GM23338 (cell line): ENCODE measurements around the gene PUS3. TPM values are rescaled to one million over a fixed set of nuclear protein-coding genes. Genes with fewer than 3 reads are reported as not detected.

Source experiments
- CREB1 ChIP-seq: fragments of 250-450 bp; sonication (Bioruptor Pico); IDR thresholded peaks from 2 replicates; pipeline ENCODE4 v1.5.0; 2020; ENCODE audit warnings: low read depth, mild to moderate bottlenecking, moderate library complexity
- ETS1 ChIP-seq: IDR thresholded peaks from 2 replicates; pipeline ENCODE4 v1.6.1; 2016; ENCODE audit warnings: antibody characterized with exemption
- EZH2phosphoT487 ChIP-seq: fragments of 200-600 bp; sonication (generic); IDR thresholded peaks from one replicate; pipeline ENCODE4 v1.8.1; 2018; ENCODE audit warnings: antibody characterized with exemption; ENCODE audit not compliant: unreplicated experiment
- NANOG ChIP-seq: IDR thresholded peaks from 2 replicates; pipeline ENCODE4 v1.6.1; 2016; ENCODE audit warnings: antibody characterized with exemption, borderline replicate concordance
- REST ChIP-seq: IDR thresholded peaks from one replicate; pipeline ENCODE4 v1.6.1; 2018; ENCODE audit warnings: antibody characterized with exemption; ENCODE audit not compliant: unreplicated experiment
- ZNF114 ChIP-seq: fragments of 250-450 bp; sonication (Bioruptor Pico); IDR thresholded peaks from 2 replicates; pipeline ENCODE4 v1.5.0; 2020; ENCODE audit warnings: mild to moderate bottlenecking, moderate library complexity
- ZNF331 ChIP-seq: fragments of 250-450 bp; sonication (Bioruptor Pico); IDR thresholded peaks from 2 replicates; pipeline ENCODE4 v1.5.0; 2020; ENCODE audit warnings: low read depth, mild to moderate bottlenecking, moderate library complexity
- ZNF462 ChIP-seq: fragments of 250-450 bp; sonication (Bioruptor Pico); IDR thresholded peaks from 2 replicates; pipeline ENCODE4 v1.5.0; 2020; ENCODE audit warnings: mild to moderate bottlenecking, moderate library complexity
- polyA plus RNA-seq: library from polyadenylated mRNA; unstranded; fragments of >200 nt; fragmentation: Nextera tagmentation; extraction: Ambion mirVana; gene quantifications from 2 replicates; pipeline ENCODE4 v1.2.1, GENCODE V29; 2016
- total RNA-seq: library from RNA; depleted of rRNA; stranded (reverse); fragments of >200 nt; shearing (Covaris generic); gene quantifications from 2 replicates; pipeline ENCODE4 v1.2.3, GENCODE V29; 2014

The PUS3 gene
- total and polyA plus RNA-seq, 2 experiments from 2014 or later, result 15.8 to 24.1 TPM

- TF ChIP-seq ZNF462 (CRISPR knock-in tag), result no peak
- TF ChIP-seq REST, result no peak
- no peak for TF ChIP-seq ETS1
- TF ChIP-seq ZNF331 (CRISPR knock-in tag), result no peak
- TF ChIP-seq ZNF114, result no peak
- TF ChIP-seq CREB1 (CRISPR knock-in tag), result no peak
- TF ChIP-seq NANOG, result no peak
- TF ChIP-seq EZH2phosphoT487, result no peak
Measured at GRCh38 chr11:125930076-125930450, 27.1 kb upstream of the PUS3 start (continued).
